ENCODE measurements around the gene POLA1.
"Not testable (repeated sequence)": the region's sequence is repeated elsewhere in the genome, so short reads cannot be mapped to it uniquely, and the experiment has no call there.

POLA1 gene

DNA sequence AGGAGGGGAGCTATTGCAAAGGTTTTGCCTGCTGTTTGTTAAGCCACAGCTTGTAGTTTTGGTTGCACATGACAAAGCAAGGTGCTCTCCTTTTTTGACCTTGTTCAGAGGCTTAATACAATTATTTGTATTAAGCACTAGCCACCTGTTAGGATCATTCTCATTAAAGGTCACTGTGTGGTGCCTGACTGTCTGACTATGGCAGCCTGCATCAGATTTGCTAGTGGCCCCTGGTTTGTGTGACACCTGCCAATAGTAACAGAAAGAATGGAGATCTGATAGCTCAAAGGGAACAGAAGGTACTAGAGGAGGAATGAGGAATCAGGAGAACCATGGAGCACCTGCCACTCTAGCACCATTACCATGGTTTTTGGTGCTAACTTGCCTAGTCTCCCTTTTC lies 102.5 kb downstream of the POLA1 start:
- DNase-seq (ENCODE audit: low spot score) = no peak

DNA sequence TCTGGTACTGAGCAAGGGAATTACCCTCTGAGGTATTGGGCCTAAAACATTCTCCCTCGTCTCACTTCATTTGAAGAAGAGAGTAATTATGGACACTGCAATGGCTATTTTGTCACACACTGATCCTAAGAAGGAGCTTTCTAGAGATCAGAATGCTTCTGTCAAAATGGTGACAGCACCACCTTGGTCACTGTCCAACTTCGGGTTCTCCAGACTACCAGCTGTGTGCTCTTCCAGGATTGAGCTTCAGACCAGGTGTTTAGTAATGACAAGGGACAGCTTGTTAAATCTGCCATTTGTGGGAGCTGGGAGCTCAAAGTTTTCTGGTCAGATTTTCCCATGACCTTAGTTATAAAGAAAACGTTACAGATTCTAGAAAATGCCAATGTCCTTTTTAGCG lies 105.4 kb downstream of the POLA1 start:
- no peak for DNase-seq (ENCODE audit: low spot score)

DNA sequence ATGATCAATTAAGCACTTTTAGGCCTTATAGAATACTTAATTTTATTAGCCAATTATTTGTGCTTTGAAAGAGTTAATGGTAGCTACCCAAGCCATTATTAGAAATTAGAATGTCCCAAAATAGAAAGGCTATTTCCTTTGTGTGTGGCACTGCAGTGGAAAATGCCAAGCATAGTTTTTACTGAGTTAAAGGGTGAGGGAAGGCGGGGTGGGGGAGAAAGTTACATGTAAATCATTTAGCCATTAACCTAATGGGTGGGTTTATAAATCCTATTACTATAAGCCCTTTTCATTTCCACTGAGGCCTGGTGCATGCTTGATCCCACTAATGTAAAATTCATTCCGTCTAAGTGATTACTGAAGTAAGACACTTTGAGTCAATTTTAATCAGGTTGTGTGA lies 105.8 kb downstream of the POLA1 start:
- DNase-seq (ENCODE audit: low spot score) = no peak

DNA sequence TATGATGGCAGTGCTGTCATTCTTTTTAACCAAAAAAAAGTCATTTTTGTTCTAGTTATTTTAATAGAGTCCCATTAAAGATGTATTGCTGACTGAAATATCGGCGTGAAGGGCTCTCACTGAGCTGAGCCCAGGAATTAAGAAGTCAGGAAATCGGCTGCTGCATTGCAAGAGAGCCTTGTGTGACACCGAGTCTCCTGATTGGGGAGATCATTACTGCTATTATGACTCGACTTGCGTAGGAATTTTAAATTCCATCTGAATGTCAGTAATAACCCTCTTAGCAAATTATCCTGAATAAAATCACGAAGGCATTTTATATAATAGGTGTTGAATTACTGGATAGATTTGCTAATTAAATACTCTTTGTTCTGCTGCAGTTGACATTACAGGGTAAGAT lies 111.5 kb downstream of the POLA1 start:
- DNase-seq (ENCODE audit: low spot score) = no peak

DNA sequence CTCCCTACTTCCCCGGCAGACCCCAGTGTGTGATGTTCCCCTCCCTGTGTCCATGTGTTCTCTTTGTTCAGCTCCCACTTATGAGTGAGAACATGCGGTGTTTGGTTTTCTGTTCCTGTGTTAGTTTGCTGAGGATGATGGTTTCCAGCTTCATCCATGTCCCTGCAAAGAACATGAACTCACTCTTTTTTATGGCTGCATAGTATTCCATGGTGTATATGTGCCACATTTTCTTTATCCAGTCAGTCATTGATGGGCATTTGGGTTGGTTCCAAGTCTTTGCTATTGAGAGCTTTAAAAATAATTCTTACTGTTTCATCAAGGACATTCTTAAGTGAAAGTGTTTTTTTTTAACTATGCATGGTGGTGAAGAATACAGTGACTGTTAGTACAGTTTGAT lies 126.1 kb downstream of the POLA1 start:
- not testable (repeated sequence) for DNase-seq (ENCODE audit: low spot score)

DNA sequence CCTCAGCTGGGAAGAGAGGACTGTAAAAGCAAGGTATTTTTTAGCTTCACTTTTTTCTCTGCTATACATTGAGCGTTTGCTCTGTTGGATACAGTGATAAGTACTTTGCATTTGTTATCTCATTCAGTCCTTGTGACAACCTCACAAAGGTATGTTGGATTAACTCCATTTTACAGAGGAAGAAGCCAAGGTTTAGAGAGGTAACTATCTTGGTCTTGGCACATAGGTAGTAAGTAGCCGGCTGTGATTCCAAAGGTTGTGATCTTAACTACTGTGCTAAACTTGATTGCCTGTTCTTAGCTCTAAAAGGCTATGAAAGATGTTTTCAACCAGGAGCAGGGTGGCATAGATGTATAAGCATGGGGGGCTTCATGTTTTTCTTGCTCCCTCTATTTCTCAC lies 134.4 kb downstream of the POLA1 start:
- no peak for DNase-seq (ENCODE audit: low spot score)

DNA sequence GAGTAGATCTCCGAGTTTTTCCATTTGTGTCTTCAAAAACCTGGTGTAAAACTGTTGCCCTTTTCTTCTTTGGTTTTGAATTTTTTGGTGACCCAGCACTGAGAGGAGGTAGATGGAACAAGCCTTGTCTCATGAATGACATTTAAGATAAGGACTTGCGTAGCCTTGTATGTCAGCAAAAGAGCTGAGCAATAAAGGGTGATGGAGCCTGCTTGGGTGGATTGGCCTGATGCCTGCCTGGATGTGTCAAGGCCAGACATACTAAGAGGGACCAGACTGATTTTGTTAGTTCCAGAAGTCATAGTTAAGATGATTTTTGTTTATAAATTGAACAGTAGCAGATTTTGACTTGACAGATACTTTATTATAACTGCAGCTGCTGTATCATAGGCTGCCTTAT lies 134.9 kb downstream of the POLA1 start:
- DNase-seq (ENCODE audit: low spot score) = no peak

DNA sequence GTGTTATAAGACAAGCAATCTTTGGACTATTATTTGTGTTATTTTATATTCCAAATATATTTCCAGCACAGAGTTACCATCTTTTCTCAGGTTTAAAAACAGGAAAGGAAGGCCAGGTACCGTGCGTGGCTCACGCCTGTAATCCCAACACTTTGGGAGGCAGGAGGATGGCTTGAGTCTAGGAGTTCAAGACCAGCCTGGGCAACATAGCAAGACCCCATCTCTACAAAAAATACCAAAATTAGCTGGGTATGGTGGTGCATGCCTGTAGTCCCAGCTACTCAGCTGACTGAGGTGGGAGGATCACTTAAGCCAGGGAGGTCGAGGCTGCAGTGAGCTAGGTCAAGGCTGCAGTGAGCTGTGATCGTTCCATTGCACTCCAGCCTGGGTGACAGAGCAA lies 140.0 kb downstream of the POLA1 start:
- DNase-seq (ENCODE audit: low spot score) = no peak

DNA sequence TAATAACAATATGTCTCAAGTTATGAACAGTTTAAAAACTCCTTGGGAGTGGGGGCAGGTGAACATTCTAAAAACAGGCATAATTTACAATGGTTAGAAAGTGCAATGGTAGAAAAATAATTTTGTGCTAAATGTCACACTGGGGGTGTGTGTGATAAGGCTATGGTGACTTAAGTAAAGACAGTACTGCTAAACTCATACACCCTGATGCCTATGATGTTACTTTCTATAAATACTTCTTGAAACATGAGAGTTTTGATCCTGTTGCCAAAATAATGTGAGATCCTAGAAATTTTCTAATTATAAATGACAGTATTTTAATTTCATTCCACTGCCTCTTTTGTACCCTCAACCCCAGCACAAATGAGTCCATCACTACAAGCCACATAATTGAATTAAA lies 144.2 kb downstream of the POLA1 start:
- DNase-seq (ENCODE audit: low spot score) = no peak

DNA sequence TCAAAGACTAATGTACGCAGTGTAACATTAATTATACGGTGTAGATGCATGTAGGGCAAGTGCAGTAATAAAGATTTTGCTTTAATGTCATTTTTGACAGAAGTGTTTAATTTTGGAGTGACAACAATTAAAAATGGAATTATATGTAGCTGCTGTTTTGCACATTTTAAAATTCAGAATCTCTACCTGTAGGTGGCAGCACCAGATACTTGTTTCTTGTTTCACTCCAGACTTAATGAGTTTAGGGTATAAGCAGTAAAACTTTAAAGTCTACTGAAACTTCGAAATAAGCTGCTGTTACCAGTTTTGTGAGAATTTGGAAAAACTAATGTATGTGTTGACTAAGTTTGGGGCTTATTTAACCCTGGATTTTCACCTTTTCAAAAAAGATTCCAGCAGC lies 144.9 kb downstream of the POLA1 start:
- no peak for DNase-seq (ENCODE audit: low spot score)

DNA sequence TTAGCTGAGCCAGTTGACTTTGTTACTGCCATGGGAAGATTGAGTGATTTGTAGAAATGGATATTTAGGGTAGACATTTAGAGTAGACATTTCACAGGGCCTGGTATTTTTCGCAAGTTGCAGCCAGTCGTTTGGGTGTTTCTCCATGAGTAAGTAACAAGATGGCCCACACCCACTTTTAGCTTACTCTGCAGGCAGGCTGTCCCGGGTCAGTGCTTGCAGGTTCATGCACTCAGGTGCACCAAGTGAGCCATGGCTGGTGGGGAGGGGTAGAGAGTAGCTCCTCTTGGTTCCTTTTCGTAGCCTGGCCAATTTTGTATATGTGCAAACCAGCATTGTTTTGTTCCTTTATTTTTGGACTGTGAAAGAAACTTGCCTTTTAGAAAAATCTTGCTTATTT lies 145.6 kb downstream of the POLA1 start:
- no peak for DNase-seq (ENCODE audit: low spot score)

DNA sequence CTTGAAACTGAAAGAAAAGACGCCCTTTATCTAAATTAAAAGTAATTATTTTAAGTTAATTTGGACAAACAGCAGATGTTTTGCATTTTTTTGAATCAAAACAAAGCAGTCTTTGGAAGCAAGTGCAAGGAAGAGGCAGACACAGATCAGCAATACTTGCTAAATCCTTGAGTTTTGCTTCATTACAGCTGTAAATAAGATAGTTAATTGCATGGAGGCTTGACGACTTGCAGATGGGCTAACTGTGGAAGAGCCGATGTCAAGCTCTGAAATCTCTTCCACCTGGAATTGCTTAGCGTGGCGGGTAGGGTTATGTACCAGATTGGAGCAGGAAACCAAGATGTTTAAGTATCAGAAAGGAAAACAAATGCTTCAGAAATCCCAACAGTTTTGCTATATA lies 148.8 kb downstream of the POLA1 start:
- no peak for DNase-seq (ENCODE audit: low spot score)

DNA sequence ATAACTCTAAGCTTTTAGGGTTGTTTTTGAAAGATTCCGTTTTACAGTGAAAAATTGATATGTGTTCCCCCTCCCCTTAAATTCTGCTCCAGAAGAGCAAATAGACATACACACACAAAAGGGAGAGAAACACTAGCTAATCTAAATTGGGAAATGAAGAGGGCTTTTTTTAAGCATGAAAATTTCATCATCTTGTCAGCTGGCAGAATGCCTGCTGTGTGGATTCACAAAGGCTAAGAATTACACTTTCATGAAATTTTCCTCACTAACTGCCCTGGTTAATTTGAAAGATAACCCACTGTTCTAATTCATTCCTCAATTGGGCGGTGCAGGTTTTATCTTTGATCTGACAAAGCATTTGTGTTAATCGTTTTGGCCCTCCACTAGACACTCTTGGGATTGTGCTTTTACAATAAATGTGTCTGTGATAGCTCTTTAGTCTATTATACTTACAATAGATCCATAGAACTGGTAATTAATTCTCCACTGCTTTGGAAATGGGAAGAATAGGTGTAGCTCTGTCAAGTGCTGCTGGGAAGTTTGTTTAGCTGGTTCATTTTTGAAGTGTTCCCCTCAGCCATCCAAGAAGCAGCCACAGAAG lies 152.9 kb downstream of the POLA1 start:
- DNase-seq (ENCODE audit: low spot score) = no peak

DNA sequence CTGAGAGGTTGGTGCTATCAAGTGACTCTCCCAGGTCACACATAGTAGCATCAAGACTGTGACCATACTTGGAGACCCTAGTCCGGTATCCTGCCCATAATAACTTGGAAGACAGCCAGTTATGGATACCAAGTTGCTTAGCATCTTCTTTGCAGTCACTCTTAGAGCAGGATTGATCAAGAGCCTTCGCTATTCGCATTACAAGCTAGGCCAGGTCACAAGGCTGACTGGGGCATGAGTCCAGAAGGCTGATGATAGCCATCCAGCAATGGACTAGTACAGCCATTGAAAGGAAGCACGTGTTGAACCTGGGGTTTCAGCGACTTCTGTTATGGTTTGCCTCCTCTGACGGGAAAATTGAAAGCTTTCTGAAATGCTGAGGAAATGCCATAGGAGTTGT lies 157.6 kb downstream of the POLA1 start:
- DNase-seq (ENCODE audit: low spot score) = no peak

DNA sequence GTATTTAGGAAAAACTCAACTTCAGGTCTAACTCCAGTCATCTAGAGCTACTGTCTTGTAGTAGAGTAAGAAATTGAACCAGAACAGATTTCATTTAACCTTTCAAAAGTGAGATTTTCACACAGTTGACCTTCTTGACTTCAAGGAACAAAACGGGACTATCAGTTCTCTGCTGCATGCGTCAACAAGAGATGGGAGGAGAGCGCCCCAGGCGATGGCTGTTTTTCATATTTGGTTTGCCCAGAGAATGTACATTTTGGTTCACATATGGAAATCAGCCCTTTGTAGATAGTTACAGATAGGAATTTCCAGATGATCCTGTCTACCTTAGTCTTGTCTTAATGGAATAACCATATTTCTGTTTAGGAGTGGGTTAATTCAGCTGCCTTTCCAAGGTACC lies 158.1 kb downstream of the POLA1 start:
- DNase-seq (ENCODE audit: low spot score) = no peak

DNA sequence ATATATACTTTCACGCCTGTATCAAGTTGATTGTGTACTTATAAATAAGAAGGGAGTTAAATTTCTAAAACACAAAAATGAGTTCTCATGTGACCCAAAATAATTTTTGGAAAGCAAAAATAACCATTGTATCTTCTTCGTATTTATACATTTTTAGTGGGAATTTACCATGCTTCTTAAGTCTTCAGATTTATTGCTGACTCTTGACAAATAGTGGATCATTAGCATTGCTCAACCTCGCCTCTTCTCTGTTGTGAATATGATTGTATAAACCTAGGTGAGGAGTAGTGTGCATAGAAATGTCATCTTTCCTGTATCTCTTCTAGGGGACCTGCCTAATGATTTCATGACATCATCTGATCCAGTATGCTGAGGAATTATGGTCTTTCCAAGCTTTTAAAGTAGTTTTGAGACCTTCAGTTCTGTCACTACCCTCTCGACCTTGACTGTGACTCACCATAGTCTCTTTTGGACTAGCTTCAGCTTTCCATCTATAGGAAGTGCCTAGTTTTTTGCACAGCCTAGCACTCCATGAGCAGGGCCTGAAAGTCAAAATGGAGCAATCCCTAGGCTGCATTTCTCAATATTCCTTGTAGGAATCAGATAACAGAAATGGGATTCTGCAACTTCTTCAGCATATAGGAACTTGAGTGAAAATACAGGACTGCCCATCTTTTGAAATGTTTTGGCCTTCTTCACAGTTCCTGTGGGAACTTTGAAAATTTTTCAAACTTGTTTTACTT lies 164.5 kb downstream of the POLA1 start:
- DNase-seq (ENCODE audit: low spot score) = no peak

DNA sequence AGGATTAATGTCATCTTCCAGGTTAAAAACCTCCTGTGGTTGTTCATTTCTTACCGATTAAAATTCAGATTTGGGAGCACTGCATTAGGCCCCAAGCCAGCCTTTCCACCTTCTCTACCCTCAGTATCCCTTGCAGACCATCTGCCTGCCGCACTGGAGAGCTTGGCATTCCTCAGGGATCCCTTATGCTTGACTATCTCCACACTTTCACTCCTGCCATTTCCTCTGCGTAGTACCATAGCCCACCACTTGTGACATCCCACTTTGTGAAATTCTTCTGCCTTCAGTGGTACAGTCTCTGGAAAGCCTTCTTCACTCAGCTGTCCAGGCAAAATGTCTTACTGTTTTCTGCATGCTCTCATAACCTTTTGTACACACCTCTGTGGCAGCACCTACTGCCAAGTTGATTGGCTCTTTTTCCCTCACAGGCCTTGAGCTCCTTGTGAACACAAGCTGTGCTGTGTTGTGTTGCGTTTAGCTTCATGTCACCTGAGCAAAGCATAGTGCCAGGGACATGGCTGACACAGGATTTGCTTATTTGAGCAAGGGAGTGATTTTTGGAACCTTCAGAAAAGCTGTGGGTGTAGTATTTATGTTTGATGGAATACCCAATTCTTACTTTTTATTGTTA lies 165.6 kb downstream of the POLA1 start:
- DNase-seq (ENCODE audit: low spot score) = no peak

DNA sequence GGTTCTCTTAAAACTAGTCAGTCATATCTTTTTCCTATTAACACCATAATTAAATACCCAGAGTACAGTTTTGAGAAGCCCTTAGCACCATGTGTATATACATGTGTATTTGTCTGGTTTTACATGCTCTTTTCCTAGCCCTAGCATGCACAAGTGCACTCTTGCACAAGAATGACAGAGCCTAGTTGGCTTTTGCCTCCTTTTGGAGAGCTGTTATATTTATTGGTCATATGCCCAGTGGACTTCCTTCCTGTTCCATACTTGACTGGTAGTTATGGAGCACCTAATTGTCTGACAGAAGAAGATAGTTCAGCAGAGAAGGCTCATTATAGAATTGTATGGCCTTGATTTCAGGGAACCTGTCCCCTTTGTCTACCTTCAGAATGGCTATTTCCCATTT lies 166.4 kb downstream of the POLA1 start:
- no peak for DNase-seq (ENCODE audit: low spot score)

DNA sequence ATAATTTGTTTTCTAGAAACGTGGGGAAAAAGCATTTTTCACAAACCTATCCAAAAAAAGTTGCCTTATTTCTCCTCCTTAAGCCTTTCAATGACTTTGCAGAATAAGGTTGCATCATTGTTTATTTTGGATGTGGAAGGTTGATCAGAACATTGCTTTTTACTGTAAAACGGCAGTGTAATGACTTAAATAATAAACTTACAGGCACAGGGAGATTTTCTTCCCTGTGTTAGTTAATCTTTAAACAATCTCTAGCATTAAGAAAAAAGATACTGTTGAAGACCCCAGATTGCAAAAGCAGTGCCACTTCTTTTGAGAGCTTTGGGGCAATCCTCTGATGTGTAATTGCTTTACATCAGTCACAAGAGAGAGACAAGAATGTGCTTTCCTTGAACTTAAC lies 168.6 kb downstream of the POLA1 start:
- DNase-seq (ENCODE audit: low spot score) = no peak

DNA sequence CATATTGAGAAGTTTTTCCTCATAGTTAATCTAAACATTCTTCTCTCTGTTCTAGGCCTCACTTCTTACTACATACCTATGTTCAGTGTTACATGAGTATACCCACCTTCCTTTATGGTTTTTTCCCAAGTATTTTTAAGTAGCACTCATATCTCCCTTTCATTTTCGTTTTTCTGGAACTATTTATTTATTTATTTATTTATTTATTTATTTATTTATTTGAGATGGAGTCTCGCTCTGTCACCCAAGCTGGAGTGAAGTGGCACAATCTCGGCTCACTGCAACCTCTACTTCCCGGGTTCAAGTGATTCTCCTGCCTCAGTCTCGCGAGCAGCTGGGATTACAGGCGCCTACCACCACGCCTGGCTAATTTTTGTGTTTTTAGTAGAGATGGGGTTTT lies 170.1 kb downstream of the POLA1 start:
- not testable (repeated sequence) for DNase-seq (ENCODE audit: low spot score)

DNA sequence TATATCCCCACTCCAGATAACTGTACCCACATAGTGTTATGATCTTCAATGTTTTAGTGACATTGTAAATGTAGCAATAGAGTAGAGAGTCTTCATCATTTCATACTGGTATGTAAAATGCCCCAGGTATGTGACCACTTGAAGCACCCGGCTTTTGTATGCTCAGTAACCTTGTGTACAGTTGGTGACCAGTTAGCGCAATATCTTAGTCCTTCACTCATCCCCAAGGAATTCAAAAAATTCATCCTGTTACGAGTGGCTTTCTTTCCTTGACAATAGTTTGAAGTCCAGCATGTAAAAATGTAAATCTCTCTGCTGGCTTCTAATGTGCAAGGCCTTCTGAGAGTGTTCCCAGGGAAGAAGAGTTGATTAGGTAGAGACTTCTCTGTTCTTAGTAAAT lies 176.4 kb downstream of the POLA1 start:
- no peak for DNase-seq (ENCODE audit: low spot score)

DNA sequence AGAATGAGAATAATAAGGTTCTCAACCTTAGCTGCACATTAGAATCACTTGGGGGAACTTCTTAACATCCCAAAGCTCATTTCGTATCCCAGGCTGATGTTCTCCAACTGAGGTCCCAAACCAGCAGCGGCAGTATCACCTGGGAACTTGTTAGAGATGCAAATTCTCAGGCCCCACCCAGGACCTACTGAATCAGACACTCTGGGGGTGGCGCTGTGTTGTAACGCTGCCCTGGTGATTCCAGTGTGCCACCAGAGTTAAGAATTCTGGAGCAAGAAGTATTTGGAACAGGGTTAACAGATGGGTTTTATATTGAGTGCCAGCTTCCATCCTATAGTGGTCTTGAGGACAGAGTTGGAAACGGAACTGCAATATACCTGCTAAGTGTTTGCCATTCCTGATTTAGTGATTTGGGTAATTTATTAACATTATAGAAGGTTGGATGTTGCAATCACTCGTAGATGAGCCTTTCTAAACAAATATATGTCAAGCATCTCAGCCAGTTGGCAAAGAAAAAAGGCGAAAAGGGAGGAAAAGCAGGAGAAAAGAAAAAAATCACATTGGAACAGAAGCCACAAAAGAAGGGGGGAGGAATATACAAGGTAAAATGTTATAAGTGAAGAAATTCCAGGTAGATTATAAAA lies 181.0 kb downstream of the POLA1 start:
- DNase-seq (ENCODE audit: low spot score) = no peak
